GM23248 (cell line): Measurements from ENCODE around the gene RTCA. TPM values are rescaled to one million over a fixed set of nuclear protein-coding genes. Genes with fewer than 3 reads are reported as not detected.

ENCODE experiments used
- DNase-seq: peaks from one replicate; pipeline ENCODE4 v3.0.0-alpha.2; 2015
- H2AFZ ChIP-seq: fragments of 200-600 bp; sonication (generic); 2 replicates; pipeline ENCODE4 v1.6.1; 2016; ENCODE audit warnings: antibody characterized with exemption
- H3F3A ChIP-seq: fragments of 200-600 bp; sonication (generic); 2 replicates; pipeline ENCODE4 v1.6.1; 2016; ENCODE audit warnings: mild to moderate bottlenecking, antibody characterized with exemption, mixed run types; ENCODE audit not compliant: insufficient read depth
- H3K27ac ChIP-seq: fragments of 200-600 bp; sonication (generic); 2 replicates; pipeline ENCODE4 v1.5.1; 2016; ENCODE audit warnings: mild to moderate bottlenecking
- H3K27me3 ChIP-seq: fragments of 200-600 bp; sonication (generic); replicated peaks from 2 replicates; pipeline ENCODE4 v1.6.1; 2016; ENCODE audit warnings: mild to moderate bottlenecking; ENCODE audit not compliant: insufficient read depth
- H3K36me3 ChIP-seq: fragments of 200-600 bp; sonication (generic); 2 replicates; pipeline ENCODE4 v1.6.1; 2016; ENCODE audit warnings: low read depth, mild to moderate bottlenecking
- H3K4me1 ChIP-seq: fragments of 200-600 bp; sonication (generic); 2 replicates; pipeline ENCODE4 v1.6.1; 2016; ENCODE audit warnings: mild to moderate bottlenecking; ENCODE audit not compliant: insufficient read depth
- H3K4me2 ChIP-seq: fragments of 200-600 bp; sonication (generic); one replicate; pipeline ENCODE4 v1.6.1; 2016; ENCODE audit warnings: mild to moderate bottlenecking; ENCODE audit not compliant: unreplicated experiment
- H3K4me3 ChIP-seq: fragments of 200-600 bp; sonication (generic); 2 replicates; pipeline ENCODE4 v1.5.1; 2016; ENCODE audit warnings: mild to moderate bottlenecking
- H3K79me2 ChIP-seq: fragments of 200-600 bp; sonication (generic); 2 replicates; pipeline ENCODE4 v1.6.1; 2016; ENCODE audit warnings: mild to moderate bottlenecking; ENCODE audit not compliant: insufficient read depth
- H3K9ac ChIP-seq: fragments of 200-600 bp; sonication (generic); 2 replicates; pipeline ENCODE4 v1.6.1; 2016; ENCODE audit warnings: mild to moderate bottlenecking
- H3K9me2 ChIP-seq: fragments of 200-600 bp; sonication (generic); 2 replicates; pipeline ENCODE4 v1.6.1; 2016; ENCODE audit warnings: mixed run types, mild to moderate bottlenecking, moderate library complexity; ENCODE audit not compliant: insufficient read depth
- H3K9me3 ChIP-seq: fragments of 200-600 bp; sonication (generic); one replicate; pipeline ENCODE4 v1.6.1; 2017; ENCODE audit warnings: low read depth
- H4K20me1 ChIP-seq: fragments of 200-600 bp; sonication (generic); 2 replicates; pipeline ENCODE4 v1.6.0; 2016; ENCODE audit not compliant: insufficient read depth
- EZH2 ChIP-seq: fragments of 200-600 bp; sonication (generic); IDR thresholded peaks from 2 replicates; pipeline ENCODE4 v1.6.1; 2018; ENCODE audit warnings: antibody characterized with exemption, mild to moderate bottlenecking; ENCODE audit not compliant: insufficient read depth, poor library complexity, severe bottlenecking
- EZH2phosphoT487 ChIP-seq: fragments of 200-600 bp; sonication (generic); IDR thresholded peaks from 2 replicates; pipeline ENCODE4 v1.6.1; 2018; ENCODE audit warnings: antibody characterized with exemption, moderate library complexity, mild to moderate bottlenecking, low read depth; ENCODE audit not compliant: insufficient read depth
- WGBS, 2 experiments: methylation state at CpG; one replicate each; pipeline ENCODE4 v1.1.6; 2015 to 2017; ENCODE audit warnings: low lambda C conversion rate in 2 of 2, low coverage in 1 of 2; ENCODE audit errors: missing lambda C conversion rate in 2 of 2; 5-methylcytosine and 5-hydroxymethylcytosine counted together
- in situ Hi-C: fragments of 300-500 bp; cut with MboI; formaldehyde crosslinking; loops from 2 replicates; pipeline ENCODE4 v1.15.0; 2020
- polyA plus RNA-seq: library from polyadenylated mRNA; unstranded; fragments of >200 nt; fragmentation: Nextera tagmentation; extraction: Ambion mirVana; gene quantifications from 2 replicates; pipeline ENCODE4 v1.2.1, GENCODE V29; 2016
- total RNA-seq: library from RNA; depleted of rRNA; stranded (reverse); fragments of >200 nt; shearing (Covaris generic); gene quantifications from 2 replicates; pipeline ENCODE4 v1.2.3, GENCODE V29; 2014

The RTCA gene
- total and polyA plus RNA-seq, 2 experiments from 2014 or later = 42.7 to 55.1 TPM

DNA sequence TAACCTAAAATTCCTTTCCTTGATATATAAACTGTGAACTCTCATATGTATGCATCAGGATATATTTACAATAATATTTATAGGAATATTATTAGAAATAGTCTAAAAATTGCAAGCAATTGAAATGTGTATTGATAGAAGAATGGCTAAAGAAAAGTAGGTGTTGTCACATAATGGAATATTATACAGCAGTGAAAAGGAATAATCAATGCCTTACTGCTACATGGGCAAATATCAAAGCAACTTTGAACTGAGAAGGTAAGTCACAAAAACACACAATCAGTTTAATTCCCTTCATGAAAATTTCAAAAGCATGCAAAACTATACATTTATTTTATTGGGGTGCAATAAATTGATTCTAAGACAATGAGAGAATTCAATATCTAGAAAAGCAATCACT is 50.6 kb downstream of the RTCA start:
- Histone ChIP-seq H3K9me2 (no peaks in the 10 kb centered on the region), H3F3A (no peaks in the 10 kb centered on the region), H3K4me2 (no peak overlapping the region), H3K27me3 (no peaks in the 10 kb centered on the region; the same call in 1 of the 2 replicates), H3K36me3 (no peaks in the 10 kb centered on the region), H3K27ac (no peak overlapping the region), H3K9me3 (no peaks in the 10 kb centered on the region), H3K79me2 (no peaks in the 10 kb centered on the region), H3K9ac (no peak overlapping the region), H4K20me1 (no peaks in the 10 kb centered on the region), H2AFZ (no peak overlapping the region), H3K4me3 (no peak overlapping the region), H3K4me1 (no peaks in the 10 kb centered on the region)
- in situ Hi-C loops = no loop called here
- no peak for TF ChIP-seq EZH2
- no peak for TF ChIP-seq EZH2phosphoT487
- DNase-seq = no peak

GRCh38 chr1:100320311-100321099 is 54.5 kb downstream of the RTCA start:
- no peak for TF ChIP-seq EZH2phosphoT487
- TF ChIP-seq EZH2 = no peak
- Histone ChIP-seq H3K79me2 (no peaks in the 10 kb centered on the region), H3K9me3 (no peaks in the 10 kb centered on the region), H3K27ac (no peak overlapping the region), H3K27me3 (no peaks in the 10 kb centered on the region), H2AFZ (no peak overlapping the region), H3F3A (peaks cover 14% of the 10 kb centered on the region), H3K36me3 (no peaks in the 10 kb centered on the region), H3K4me3 (no peak overlapping the region), H3K9ac (no peak overlapping the region), H4K20me1 (no peaks in the 10 kb centered on the region), H3K4me2 (no peak overlapping the region), H3K4me1 (peaks cover 16% of the 10 kb centered on the region), H3K9me2 (no peaks in the 10 kb centered on the region)
- WGBS, 2 experiments = 84 to 85% methylated on average over 2 of the region's 2 CpGs
- in situ Hi-C loops = no loop called here
- no peak for DNase-seq

GRCh38 chr1:100321100-100321493 is 55.1 kb downstream of the RTCA start:
- no peak overlapping the region for H3K9ac ChIP-seq
- no peak for DNase-seq
- H3K36me3 ChIP-seq = no peaks in the 10 kb centered on the region
- H3K9me3 ChIP-seq = no peaks in the 10 kb centered on the region
- WGBS, 2 experiments = 86 to 95% methylated on average over 7 of the region's 7 CpGs
- no peak overlapping the region for H3K4me3 ChIP-seq
- no peaks in the 10 kb centered on the region for H3K79me2 ChIP-seq
- peaks cover 14% of the 10 kb centered on the region for H3F3A ChIP-seq
- no peaks in the 10 kb centered on the region for H3K9me2 ChIP-seq
- H3K27me3 ChIP-seq = no peaks in the 10 kb centered on the region
- H3K4me2 ChIP-seq = no peak overlapping the region
- no peak overlapping the region for H2AFZ ChIP-seq
- H3K27ac ChIP-seq = no peak overlapping the region
- peaks cover 16% of the 10 kb centered on the region for H3K4me1 ChIP-seq
- H4K20me1 ChIP-seq = no peaks in the 10 kb centered on the region
- in situ Hi-C loops = no loop called here
- no peak for TF ChIP-seq EZH2phosphoT487
- no peak for TF ChIP-seq EZH2

GRCh38 chr1:100321506-100321905 is 55.5 kb downstream of the RTCA start:
- Histone ChIP-seq H3K79me2 (no peaks in the 10 kb centered on the region), H2AFZ (no peak overlapping the region), H4K20me1 (no peaks in the 10 kb centered on the region), H3K9me3 (no peaks in the 10 kb centered on the region), H3K4me1 (peaks cover 16% of the 10 kb centered on the region), H3F3A (peaks cover 14% of the 10 kb centered on the region), H3K36me3 (no peaks in the 10 kb centered on the region), H3K4me3 (no peak overlapping the region), H3K27ac (no peak overlapping the region), H3K4me2 (no peak overlapping the region), H3K9ac (no peak overlapping the region), H3K27me3 (no peaks in the 10 kb centered on the region), H3K9me2 (no peaks in the 10 kb centered on the region)
- TF ChIP-seq EZH2phosphoT487 (no peak), EZH2 (no peak)
- no peak for DNase-seq
- in situ Hi-C loops = no loop called here
- WGBS, 2 experiments = 85 to 87% methylated on average over 8 of the region's 8 CpGs
